ENCODE measurements around the gene KLRD1.
"Not testable (repeated sequence)": the region's sequence is repeated elsewhere in the genome, so short reads cannot be mapped to it uniquely, and the experiment has no call there.

The KLRD1 gene

DNA sequence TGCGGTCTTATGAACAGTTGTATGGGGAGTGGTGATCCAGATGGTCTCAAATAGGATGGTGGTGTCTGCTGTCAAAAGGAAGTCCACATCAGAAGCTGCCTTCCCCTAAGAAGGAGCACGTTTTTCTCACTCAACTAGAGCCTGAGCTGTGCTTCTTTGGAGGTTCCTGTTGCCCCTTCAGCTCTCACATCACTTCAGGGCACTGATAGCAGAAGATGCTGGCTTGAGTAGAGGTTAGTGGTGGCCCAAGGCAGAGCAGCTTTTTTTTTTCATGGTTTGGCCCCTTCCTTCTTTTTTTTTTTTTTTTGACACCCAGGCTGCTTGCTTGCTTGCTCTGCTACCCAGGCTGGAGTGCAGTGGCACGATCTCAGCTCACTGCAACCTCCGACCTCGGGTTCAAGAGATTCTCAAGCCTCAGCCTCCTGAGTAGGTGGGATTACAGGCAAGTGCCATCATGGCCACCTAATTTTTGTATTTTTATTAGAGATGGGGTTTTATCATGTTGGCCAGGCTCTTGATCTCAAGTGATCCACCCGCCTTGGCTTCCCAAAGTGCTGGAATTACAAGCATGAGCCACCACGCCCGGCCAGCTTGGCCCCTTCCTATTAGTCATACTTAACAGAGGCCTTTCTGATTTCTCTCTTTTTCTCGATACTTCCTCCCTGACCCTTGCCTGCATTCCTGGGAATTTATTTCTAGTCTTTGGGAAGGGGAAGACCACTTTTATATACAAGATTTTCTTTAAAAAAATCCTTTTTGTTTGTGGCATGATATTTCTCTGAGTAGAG, 31.6 kb downstream of the KLRD1 start:
- peak; percentile 13 to 24 (median 24) for DNase-seq

DNA sequence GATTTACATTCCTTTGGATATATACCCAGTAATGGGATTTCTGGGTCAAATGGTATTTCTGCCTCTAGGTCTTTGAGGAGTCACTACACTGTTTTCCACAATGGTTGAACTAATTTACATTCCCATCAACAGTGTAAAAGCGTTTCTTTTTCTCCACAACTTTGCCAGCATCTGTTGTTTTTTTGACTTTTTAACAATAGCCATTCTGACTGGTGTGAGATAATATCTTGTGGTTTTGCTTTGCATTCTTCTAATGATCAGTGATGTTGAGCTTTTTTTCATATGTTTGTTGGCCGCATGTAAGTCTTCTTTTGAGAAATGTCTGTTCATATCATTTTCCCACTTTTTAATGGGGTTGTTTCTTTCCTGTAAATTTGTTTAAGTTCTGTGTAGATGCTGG, 33.3 kb downstream of the KLRD1 start:
- DNase-seq: peak in 1 of 3 donors; percentile 0

DNA sequence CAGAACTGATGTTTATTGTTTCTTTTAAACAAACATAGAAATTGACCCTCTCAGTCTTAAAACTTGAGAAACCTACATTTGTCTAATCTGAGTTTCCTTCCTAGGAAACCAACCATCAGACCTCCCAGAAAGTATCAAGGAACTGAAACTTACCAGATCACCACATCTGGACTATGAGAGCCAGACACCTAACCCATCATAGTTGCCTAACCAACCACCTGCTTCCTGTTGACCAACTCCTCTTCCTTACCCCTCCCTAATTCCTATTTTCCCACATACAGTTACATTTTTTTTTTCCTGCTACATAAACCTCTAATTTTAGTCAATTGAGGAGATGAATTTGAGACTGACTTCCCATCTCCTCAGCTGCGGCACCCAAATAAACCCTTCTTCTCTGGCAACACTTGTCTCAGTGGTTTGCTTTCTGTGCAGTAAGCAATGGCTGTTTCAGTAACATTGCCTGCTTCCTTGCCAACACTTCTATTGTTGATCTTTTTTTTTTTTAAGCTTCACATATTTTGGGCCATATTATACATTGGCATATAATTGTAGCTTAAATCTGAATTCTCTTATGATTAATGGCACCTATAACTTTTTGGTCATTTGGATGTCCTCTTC, 34.3 kb downstream of the KLRD1 start:
- peak in 1 of 3 donors; percentile 15 for DNase-seq

- DNase-seq: not testable (repeated sequence)
Measured at GRCh38 chr12:10351457-10351856, 43.8 kb downstream of the KLRD1 start.

DNA sequence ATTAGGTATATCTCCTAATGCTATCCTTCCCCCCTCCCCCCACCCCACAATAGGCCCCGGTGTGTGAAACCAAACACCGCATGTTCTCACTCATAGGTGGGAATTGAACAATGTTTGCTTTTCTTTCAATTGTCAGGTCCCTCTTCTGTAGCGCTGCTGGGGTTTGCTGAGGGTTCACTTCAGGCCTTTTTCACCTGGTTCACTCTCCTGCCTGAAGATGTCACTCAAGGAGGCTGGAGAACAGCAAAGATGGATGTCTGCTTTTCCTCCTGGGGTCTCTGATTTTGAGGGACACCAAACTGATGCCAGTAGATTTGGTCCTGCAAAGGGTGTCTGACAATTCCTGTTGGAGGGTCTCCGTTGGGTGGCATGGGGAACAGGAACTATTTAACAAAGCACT, 46.4 kb downstream of the KLRD1 start:
- DNase-seq: no peak

DNA sequence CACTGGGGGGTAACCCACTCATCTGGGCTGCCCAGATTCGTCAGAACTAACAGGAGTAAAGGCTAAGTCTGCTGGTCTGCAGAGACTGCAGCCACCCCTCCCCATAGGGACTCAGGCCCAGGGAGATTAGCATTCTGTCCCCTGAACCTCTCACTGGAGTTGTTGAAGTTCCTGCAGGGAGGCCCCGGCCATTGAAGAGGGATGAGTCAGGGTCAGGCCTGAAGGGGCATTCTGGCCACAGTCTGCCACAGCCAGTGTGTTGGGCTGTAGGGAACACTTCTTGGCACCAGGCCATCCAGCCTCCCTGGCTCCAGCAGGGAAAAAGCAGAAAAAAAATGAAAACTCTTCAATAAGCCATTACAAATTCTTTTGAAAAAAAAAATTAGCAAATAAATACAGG, 46.8 kb downstream of the KLRD1 start:
- DNase-seq: peak in 2 of 3 donors; percentile 46 to 49

DNA sequence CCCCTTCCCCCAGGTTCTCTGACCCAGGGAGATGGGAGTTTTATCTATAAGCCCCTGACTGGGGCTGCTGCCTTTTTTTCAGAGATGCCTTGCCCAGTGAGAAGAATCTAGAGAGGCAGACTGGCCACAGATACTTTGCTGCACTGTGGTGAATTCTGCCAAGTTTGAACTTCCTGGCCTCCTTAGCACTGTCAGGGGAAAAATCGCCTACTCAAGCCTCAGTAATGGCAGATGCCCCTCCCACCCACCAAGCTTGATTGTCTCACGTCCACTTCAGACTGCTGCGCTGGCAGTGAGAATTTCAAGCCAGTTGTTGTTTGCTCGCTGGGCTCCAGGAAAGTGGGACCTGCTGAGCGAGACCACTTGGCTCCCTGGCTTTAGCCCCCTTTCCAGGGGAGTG, 50.5 kb downstream of the KLRD1 start:
- DNase-seq: peak in 1 of 3 donors; percentile 16

- peak in 1 of 3 donors; percentile 16 for DNase-seq
Measured at GRCh38 chr12:10358969-10359368, 51.3 kb downstream of the KLRD1 start.

GRCh38 chr12:10361084-10361483, 53.4 kb downstream of the KLRD1 start:
- peak in 2 of 3 donors; percentile 5 to 24 for DNase-seq

- DNase-seq: no peak
Measured at GRCh38 chr12:10361622-10362021, 54.0 kb downstream of the KLRD1 start.

GRCh38 chr12:10362325-10362724, 54.7 kb downstream of the KLRD1 start:
- DNase-seq: peak in 1 of 3 donors; percentile 17

GRCh38 chr12:10362828-10363657, 55.4 kb downstream of the KLRD1 start:
- peak in 1 of 3 donors; percentile 39 for DNase-seq

DNA sequence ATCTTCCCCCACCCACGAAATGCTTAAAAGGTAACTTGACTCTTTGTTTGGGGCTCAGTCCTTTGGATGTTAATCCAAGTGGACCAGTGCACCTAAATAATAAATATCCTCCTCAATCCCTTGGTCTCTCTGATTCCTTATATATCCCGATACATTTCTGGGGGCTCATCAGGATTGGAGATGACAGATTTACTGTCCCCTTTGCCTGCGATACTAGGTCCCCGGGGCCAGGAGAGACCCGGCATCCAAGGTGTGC, 55.9 kb downstream of the KLRD1 start:
- peak in 1 of 3 donors; percentile 12 for DNase-seq

- peak in 2 of 3 donors; percentile 38 for DNase-seq
Measured at GRCh38 chr12:10363914-10364814, 56.5 kb downstream of the KLRD1 start.

- peak; percentile 73 to 84 (median 81) for DNase-seq
Measured at GRCh38 chr12:10364815-10365622, 57.3 kb downstream of the KLRD1 start.

DNA sequence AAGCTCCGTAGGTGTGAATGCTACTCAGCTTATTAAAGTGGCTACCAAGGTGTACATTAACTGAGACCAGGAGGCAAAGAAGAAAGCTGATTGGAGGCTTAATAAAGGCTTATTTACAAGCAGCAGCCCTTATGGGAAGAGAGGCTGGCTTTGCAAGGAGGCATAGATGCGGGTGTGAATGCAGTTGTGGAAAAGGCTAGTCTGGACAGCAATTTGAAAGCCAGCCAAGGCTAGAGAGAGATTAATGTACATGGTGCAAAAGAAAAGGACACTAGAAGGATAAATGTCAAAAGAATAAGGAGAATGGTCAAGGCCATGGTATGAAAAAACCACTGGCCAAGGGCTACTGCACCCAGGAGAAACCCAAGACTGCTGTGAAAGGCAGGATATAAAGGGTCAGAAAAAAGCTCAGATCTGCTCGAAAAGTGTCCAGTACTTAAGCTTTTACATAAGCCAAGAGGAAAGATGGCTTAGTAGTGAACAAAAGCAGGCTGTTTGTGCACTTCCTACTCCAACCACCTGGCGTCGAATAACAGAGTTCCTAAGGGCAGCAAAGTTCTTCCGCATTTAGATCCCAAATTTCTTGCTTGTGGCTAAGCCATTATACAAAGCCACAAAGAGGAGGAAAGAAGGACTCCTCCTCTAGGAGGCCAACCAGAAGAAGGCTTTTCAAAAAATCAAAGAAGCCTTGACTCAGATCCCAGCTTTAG, 58.2 kb downstream of the KLRD1 start:
- peak in 1 of 3 donors; percentile 37 for DNase-seq

- DNase-seq: peak in 2 of 3 donors; percentile 13 to 29
Measured at GRCh38 chr12:10366875-10367274, 59.2 kb downstream of the KLRD1 start.

DNA sequence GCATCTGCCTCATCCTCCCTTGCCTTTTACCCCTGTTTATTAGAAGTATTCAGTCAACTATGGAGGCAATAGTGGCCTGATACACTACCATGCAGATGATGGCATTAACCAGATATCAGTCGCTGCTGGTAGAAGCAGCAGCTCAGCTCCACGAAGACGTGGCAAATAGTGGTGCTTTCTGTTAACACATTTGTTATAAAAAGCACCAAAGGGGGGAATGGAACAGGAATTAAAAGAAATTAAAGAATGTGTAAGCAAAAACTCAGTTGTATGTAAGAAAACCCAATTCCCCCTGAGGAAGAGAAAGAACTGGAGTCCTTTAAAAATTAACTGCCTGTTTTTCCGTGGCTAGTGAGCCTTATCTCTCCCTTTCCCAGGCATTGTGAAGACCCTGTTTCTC, 60.0 kb downstream of the KLRD1 start:
- DNase-seq: not testable (repeated sequence)

GRCh38 chr12:10368206-10369171, 60.8 kb downstream of the KLRD1 start:
- DNase-seq: no peak

Measured in suppressor macrophage treated with lipopolysaccharide for 1 hour (primary cell).